ENCODE measurements around the gene PRKAA1.
"Not testable (repeated sequence)": the region's sequence is repeated elsewhere in the genome, so short reads cannot be mapped to it uniquely, and the experiment has no call there.

Gene PRKAA1

DNA sequence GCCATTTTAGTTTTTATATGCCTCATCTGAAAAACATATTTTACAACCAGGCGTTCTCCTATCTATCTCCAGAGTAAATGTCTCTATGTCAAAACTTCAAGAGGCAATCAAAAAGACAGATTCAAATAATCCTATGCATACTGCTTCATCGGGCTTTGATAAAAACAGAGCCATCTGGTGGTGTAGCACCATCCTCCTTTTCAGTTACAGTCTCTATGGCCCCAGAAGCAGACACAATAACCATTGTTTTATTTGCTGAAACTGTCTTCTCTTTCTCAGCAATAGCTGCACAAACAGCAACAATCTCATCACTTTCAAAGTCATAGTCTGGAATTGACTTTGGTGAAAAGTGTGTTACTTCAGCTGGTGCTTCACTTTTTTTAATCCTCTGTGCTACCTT is 82.2 kb downstream of the PRKAA1 start:
- Mint-ChIP-seq H3K4me3 (no peak overlapping the region), H3K27ac (no peak overlapping the region), H3K27me3 (ENCODE audit: low read depth, poor library complexity) (no peaks in the 10 kb centered on the region), H3K36me3 (ENCODE audit: low read depth) (peaks cover 56% of the 10 kb centered on the region), H3K9me3 (peaks cover 27% of the 10 kb centered on the region), H3K4me1 (no peaks in the 10 kb centered on the region)
- TF ChIP-seq, protein P1, sequence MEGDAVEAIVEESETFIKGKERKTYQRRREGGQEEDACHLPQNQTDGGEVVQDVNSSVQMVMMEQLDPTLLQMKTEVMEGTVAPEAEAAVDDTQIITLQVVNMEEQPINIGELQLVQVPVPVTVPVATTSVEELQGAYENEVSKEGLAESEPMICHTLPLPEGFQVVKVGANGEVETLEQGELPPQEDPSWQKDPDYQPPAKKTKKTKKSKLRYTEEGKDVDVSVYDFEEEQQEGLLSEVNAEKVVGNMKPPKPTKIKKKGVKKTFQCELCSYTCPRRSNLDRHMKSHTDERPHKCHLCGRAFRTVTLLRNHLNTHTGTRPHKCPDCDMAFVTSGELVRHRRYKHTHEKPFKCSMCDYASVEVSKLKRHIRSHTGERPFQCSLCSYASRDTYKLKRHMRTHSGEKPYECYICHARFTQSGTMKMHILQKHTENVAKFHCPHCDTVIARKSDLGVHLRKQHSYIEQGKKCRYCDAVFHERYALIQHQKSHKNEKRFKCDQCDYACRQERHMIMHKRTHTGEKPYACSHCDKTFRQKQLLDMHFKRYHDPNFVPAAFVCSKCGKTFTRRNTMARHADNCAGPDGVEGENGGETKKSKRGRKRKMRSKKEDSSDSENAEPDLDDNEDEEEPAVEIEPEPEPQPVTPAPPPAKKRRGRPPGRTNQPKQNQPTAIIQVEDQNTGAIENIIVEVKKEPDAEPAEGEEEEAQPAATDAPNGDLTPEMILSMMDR (IDR thresholded peaks at IDR 0.05), result no peak
- no peak for DNase-seq

DNA sequence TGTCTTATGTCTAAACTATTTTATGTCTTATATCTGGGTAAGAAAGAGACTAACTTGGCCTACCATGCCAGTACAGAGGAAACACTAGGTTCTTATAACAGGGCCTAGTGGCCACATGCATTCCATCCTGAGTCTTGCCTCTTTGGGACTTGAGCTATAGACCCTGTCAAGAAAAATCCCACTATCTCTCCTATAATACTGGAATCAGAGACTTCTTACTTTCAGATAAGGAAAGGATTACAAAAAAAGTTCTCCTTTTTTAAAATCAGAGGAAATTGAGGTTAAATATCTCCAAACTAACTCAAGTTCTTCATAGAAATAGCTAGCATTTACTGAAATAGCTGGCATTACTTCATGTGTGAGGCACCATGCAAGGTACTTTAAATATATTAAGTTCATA is 84.2 kb downstream of the PRKAA1 start:
- Mint-ChIP-seq H3K27me3 (ENCODE audit: low read depth, poor library complexity) (no peaks in the 10 kb centered on the region), H3K9me3 (peaks cover 29% of the 10 kb centered on the region), H3K27ac (no peak overlapping the region), H3K36me3 (ENCODE audit: low read depth) (peaks cover 54% of the 10 kb centered on the region), H3K4me1 (no peaks in the 10 kb centered on the region), H3K4me3 (no peak overlapping the region)
- DNase-seq, result no peak
- TF ChIP-seq, protein P1 (IDR thresholded peaks at IDR 0.05), result no peak

DNA sequence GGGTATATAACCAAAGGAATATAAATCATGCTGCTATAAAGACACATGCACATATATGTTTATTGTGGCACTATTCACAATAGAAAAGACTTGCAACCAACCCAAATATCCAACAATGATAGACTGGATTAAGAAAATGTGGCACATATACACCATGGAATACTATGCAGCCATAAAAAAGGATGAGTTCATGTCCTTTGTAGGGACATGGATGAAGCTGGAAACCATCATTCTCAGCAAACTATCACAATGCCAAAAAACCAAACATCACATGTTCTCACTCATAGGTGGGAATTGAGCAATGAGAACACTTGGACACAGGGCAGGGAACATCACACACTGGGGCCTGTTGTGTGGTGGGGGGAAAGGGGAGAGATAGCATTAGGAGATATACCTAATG is 87.6 kb downstream of the PRKAA1 start:
- DNase-seq; H3K4me1 Mint-ChIP-seq; H3K27me3 Mint-ChIP-seq (ENCODE audit: low read depth, poor library complexity); H3K4me3 Mint-ChIP-seq; H3K27ac Mint-ChIP-seq: not testable (repeated sequence)
- H3K9me3 Mint-ChIP-seq, result peaks cover 51% of the 10 kb centered on the region
- H3K36me3 Mint-ChIP-seq (ENCODE audit: low read depth), result peaks cover 53% of the 10 kb centered on the region
